GM19043 (cell line): ENCODE measurements around the gene RGS6.

ENCODE experiments used
- ATAC-seq: cut with Tn5 transposase; IDR thresholded peaks from one replicate; pipeline ENCODE4 v1.9.1; 2021; ENCODE audit warnings: low read depth; ENCODE audit not compliant: unreplicated experiment

Gene RGS6

GRCh38 chr14:72613231-72613974, 681.2 kb downstream of the RGS6 start:
- ATAC-seq = no peak

DNA sequence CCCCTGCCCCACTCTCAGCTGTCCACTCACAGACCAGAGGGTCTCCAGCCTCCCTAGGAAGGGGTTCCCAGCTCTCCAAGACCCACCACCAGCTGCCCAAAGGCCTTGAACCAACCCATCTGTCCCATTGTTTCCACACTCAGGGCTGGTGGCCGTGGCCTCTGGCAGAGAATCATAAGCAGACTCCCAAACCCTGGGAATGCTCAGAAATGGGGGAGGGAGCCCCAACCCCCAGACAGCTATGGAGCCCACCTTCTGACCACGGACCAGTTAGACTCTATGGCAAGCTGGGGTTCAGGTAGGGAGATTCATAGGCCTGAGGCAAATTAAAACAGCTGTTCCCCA, 681.7 kb downstream of the RGS6 start:
- ATAC-seq = no peak

DNA sequence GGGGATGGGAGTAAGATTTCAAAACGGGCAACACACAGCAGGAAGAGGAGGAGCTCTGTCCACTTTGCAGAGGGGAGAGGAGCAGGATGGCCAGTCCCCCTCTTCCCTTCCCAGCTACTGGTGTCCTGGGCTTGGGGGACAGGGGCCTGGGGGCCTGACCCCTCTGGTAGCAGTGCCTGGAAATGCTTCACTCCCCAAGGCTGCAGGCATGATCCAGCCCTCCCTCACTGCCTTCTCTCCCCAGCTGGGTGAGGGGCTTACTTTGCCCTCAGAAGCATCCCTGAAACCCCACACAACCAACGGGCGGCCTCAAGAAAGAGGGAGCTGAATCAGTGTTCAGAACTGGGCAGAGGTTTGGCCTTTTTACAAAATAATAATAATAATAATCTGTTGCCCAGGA, 682.1 kb downstream of the RGS6 start:
- ATAC-seq = no peak

GRCh38 chr14:72614891-72615415, 682.7 kb downstream of the RGS6 start:
- no peak for ATAC-seq

DNA sequence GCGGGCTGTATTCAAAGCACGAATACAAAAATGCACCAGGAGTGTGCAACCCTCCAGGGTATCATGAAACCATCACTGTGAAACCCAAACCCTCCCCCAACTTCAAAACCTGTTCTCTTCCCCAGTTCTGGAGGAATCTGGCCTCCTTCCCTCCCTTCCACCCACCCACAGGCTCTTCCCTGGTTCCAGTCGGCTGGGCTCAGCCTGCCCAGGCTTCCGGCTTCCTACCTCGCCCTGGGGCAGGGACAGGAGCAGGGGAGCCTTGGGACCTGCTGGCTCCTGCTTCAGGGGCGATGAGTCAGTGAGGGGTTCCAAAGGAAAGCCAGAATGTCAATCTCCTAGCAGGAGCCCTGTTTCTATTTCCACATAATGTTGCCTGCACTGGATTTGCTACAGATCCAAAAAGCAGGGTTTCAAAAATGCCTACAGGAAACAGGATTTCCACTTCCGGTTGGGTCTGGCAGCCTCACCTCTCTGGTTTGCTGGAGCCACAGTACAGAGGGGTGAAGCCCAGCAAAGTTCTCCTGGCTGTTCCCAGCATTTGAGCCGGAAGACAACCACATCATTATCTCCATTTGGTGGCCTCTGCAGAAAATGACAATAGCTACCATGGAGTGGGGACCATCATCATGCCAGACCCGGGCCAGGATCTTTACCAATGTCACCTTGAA, 683.4 kb downstream of the RGS6 start:
- ATAC-seq = no peak
